ENCODE data around the gene POLRMT.

Gene POLRMT

GRCh38 chr19:648904-649801, 15.8 kb upstream of the POLRMT start:
- in situ Hi-C loops (cut with HindIII; ENCODE audit: low pct_ligation_motif_present, low sequenced_read_pairs) = no loop called here
- peaks cover 81% of the 10 kb centered on the region for H3K36me3 ChIP-seq (replicated peaks)
- TF ChIP-seq CTCF (IDR thresholded peaks at IDR 0.05; ENCODE audit: low read depth, low read length, missing control alignments) = no peak
- H3K27ac ChIP-seq = no peak overlapping the region
- no peaks in the 10 kb centered on the region for H3K27me3 ChIP-seq (replicated peaks)
- DNase-seq = no peak
- no peak overlapping the region for H3K4me3 ChIP-seq (ENCODE audit: low read depth, low read length)

- H3K4me3 ChIP-seq (ENCODE audit: low read depth, low read length) = no peak overlapping the region
- H3K36me3 ChIP-seq (replicated peaks) = peaks cover 72% of the 10 kb centered on the region
- no peak overlapping the region for H3K27ac ChIP-seq
- DNase-seq = no peak
- TF ChIP-seq CTCF (IDR thresholded peaks at IDR 0.05; ENCODE audit: low read depth, low read length, missing control alignments) = no peak
- in situ Hi-C loops (cut with HindIII; ENCODE audit: low pct_ligation_motif_present, low sequenced_read_pairs) = no loop called here
- no peaks in the 10 kb centered on the region for H3K27me3 ChIP-seq (replicated peaks)
Observed at GRCh38 chr19:648305-648704, 15.0 kb upstream of the POLRMT start.

- Histone ChIP-seq H3K36me3 (replicated peaks) (peaks cover 68% of the 10 kb centered on the region), H3K4me3 (ENCODE audit: low read depth, low read length) (no peak overlapping the region), H3K27me3 (replicated peaks) (no peaks in the 10 kb centered on the region), H3K27ac (no peak overlapping the region)
- no peak for TF ChIP-seq CTCF (IDR thresholded peaks at IDR 0.05; ENCODE audit: low read depth, low read length, missing control alignments)
- in situ Hi-C loops (cut with HindIII; ENCODE audit: low pct_ligation_motif_present, low sequenced_read_pairs) = no loop called here
- no peak for DNase-seq
Observed at GRCh38 chr19:647566-648284, 14.4 kb upstream of the POLRMT start.

GRCh38 chr19:646779-647565, 13.6 kb upstream of the POLRMT start:
- H3K36me3 ChIP-seq (replicated peaks) = peaks cover 62% of the 10 kb centered on the region
- H3K27me3 ChIP-seq (replicated peaks) = no peaks in the 10 kb centered on the region
- no peak for DNase-seq
- in situ Hi-C loops (cut with HindIII; ENCODE audit: low pct_ligation_motif_present, low sequenced_read_pairs) = no loop called here
- no peak for TF ChIP-seq CTCF (IDR thresholded peaks at IDR 0.05; ENCODE audit: low read depth, low read length, missing control alignments)
- H3K4me3 ChIP-seq (ENCODE audit: low read depth, low read length) = no peak overlapping the region
- no peak overlapping the region for H3K27ac ChIP-seq

GRCh38 chr19:645912-646778, 12.8 kb upstream of the POLRMT start:
- H3K27ac ChIP-seq = no peak overlapping the region
- peaks cover 54% of the 10 kb centered on the region for H3K36me3 ChIP-seq (replicated peaks)
- no peak for TF ChIP-seq CTCF (IDR thresholded peaks at IDR 0.05; ENCODE audit: low read depth, low read length, missing control alignments)
- in situ Hi-C loops (cut with HindIII; ENCODE audit: low pct_ligation_motif_present, low sequenced_read_pairs) = no loop called here
- no peaks in the 10 kb centered on the region for H3K27me3 ChIP-seq (replicated peaks)
- no peak overlapping the region for H3K4me3 ChIP-seq (ENCODE audit: low read depth, low read length)
- DNase-seq = no peak
